GM19467 (cell line): ENCODE measurements around the gene PPM1F.
"Not testable (repeated sequence)": the region's sequence is repeated elsewhere in the genome, so short reads cannot be mapped to it uniquely, and the experiment has no call there.

Experiments
- ATAC-seq: cut with Tn5 transposase; IDR thresholded peaks from one replicate; pipeline ENCODE4 v1.9.1; 2021; ENCODE audit warnings: mild to moderate bottlenecking, moderate library complexity; ENCODE audit not compliant: unreplicated experiment

Gene PPM1F

GRCh38 chr22:21902296-21903087 lies 50.2 kb downstream of the PPM1F start:
- no peak for ATAC-seq

- ATAC-seq, result no peak
Measured at GRCh38 chr22:21898354-21898896, 54.2 kb downstream of the PPM1F start.

GRCh38 chr22:21896951-21897513 lies 55.6 kb downstream of the PPM1F start:
- no peak for ATAC-seq

- not testable (repeated sequence) for ATAC-seq
Measured at GRCh38 chr22:21896275-21896674, 56.4 kb downstream of the PPM1F start.

- ATAC-seq, result no peak
Measured at GRCh38 chr22:21894799-21895198, 57.8 kb downstream of the PPM1F start.

GRCh38 chr22:21889251-21889990 lies 63.2 kb downstream of the PPM1F start:
- no peak for ATAC-seq

- no peak for ATAC-seq
Measured at GRCh38 chr22:21887841-21888240, 64.8 kb downstream of the PPM1F start.

GRCh38 chr22:21883930-21884329 lies 68.7 kb downstream of the PPM1F start:
- ATAC-seq, result not testable (repeated sequence)

GRCh38 chr22:21882754-21883333 lies 69.8 kb downstream of the PPM1F start:
- ATAC-seq, result not testable (repeated sequence)

GRCh38 chr22:21881841-21882753 lies 70.6 kb downstream of the PPM1F start:
- ATAC-seq, result no peak

GRCh38 chr22:21876486-21877176 lies 76.0 kb downstream of the PPM1F start:
- ATAC-seq, result no peak

GRCh38 chr22:21874953-21875352 lies 77.7 kb downstream of the PPM1F start:
- ATAC-seq, result not testable (repeated sequence)

- ATAC-seq, result no peak
Measured at GRCh38 chr22:21873619-21874018, 79.0 kb downstream of the PPM1F start.

GRCh38 chr22:21872741-21873140 lies 79.9 kb downstream of the PPM1F start:
- ATAC-seq, result not testable (repeated sequence)
